Activated effector memory CD4-positive, alpha-beta T cell treated with anti-CD3 and anti-CD28 coated beads, Interleukin-2, amount 50 U/mL, for 16 hours (primary cell): ENCODE results near the gene ARHGAP33.

Source experiments
- DNase-seq: peaks from one replicate; pipeline ENCODE4 v3.0.0-alpha.2; 2020

ARHGAP33 gene, protein sequence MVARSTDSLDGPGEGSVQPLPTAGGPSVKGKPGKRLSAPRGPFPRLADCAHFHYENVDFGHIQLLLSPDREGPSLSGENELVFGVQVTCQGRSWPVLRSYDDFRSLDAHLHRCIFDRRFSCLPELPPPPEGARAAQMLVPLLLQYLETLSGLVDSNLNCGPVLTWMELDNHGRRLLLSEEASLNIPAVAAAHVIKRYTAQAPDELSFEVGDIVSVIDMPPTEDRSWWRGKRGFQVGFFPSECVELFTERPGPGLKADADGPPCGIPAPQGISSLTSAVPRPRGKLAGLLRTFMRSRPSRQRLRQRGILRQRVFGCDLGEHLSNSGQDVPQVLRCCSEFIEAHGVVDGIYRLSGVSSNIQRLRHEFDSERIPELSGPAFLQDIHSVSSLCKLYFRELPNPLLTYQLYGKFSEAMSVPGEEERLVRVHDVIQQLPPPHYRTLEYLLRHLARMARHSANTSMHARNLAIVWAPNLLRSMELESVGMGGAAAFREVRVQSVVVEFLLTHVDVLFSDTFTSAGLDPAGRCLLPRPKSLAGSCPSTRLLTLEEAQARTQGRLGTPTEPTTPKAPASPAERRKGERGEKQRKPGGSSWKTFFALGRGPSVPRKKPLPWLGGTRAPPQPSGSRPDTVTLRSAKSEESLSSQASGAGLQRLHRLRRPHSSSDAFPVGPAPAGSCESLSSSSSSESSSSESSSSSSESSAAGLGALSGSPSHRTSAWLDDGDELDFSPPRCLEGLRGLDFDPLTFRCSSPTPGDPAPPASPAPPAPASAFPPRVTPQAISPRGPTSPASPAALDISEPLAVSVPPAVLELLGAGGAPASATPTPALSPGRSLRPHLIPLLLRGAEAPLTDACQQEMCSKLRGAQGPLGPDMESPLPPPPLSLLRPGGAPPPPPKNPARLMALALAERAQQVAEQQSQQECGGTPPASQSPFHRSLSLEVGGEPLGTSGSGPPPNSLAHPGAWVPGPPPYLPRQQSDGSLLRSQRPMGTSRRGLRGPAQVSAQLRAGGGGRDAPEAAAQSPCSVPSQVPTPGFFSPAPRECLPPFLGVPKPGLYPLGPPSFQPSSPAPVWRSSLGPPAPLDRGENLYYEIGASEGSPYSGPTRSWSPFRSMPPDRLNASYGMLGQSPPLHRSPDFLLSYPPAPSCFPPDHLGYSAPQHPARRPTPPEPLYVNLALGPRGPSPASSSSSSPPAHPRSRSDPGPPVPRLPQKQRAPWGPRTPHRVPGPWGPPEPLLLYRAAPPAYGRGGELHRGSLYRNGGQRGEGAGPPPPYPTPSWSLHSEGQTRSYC

DNA sequence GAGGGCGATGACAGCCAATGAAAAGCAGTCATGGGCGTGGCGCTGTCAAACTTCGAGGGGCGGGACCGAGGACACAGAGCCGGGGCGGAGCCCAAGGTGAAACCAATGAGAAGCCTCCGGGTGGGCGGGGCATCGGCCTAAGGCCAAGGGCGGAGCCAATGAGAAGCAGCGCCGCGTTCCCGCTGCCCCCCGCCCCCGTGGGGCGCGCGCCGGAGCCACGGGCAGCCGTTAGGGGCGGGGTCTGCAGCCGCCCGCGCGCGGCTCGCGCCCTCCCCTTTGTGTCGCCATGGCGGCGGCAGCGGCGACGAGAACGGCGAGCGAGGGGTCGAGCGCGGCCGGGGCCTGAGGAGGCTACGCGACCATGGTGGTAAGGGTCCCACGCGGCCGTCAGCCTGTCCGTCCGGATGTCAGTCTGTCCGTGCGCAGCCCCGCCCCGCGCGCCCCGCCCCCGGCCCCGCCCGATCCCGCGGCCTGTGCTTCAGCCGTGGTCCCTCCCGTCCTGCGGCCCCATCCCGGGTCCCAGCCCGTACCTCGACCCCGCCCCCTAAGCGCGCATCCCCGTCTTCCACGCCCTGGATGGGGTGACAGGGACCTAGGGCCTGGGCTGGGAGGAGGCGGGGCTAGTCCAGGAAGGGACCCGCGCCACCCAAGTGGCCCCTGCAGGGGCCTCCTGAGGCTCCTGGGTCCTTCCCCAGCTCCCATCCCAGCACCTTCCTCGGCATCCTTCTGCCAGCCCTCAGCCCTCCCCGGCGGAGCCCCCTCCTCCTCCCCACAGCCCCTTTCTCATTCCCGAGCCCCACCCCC, at the start of gene ARHGAP33:
Gene ARHGAP33 (plus strand): TSS at position 267 of the 804 bp plus-strand sequence. CDS start 95 bp downstream, at position 362.
- peak; percentile 99 for DNase-seq

DNA sequence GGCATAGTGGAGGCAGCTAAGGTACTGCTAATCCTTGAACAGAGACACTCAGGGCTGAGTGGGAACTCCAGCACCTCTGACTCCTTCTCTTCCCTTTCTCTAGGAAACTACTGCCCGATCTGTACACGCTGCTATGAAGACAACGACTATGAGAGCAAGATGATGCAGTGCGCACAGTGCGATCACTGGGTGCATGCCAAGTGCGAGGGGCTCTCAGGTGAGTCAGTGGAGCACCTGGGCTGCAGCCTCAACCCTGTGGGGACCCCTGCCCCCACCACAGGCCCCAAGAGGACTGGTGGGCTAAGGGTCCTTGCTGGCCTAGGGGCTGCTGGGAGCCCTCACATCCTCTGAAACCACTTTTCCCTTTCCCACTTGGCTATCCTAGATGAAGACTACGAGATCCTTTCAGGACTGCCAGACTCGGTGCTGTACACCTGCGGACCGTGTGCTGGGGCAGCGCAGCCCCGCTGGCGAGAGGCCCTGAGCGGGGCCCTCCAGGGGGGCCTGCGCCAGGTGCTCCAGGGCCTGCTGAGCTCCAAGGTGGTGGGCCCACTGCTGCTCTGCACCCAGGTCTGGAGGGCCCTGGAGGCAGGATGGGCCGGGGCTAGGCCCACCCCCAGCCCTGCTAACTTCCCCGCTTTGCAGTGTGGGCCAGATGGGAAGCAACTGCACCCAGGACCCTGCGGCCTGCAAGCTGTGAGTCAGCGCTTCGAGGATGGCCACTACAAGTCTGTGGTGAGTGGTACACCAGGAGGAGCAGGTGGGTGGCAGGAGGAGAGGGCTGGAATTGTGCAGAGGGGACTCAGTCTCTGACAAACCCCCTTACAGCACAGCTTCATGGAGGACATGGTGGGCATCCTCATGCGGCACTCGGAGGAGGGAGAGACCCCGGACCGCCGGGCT, 48.1 kb upstream of the ARHGAP33 start:
- DNase-seq: no peak

DNA sequence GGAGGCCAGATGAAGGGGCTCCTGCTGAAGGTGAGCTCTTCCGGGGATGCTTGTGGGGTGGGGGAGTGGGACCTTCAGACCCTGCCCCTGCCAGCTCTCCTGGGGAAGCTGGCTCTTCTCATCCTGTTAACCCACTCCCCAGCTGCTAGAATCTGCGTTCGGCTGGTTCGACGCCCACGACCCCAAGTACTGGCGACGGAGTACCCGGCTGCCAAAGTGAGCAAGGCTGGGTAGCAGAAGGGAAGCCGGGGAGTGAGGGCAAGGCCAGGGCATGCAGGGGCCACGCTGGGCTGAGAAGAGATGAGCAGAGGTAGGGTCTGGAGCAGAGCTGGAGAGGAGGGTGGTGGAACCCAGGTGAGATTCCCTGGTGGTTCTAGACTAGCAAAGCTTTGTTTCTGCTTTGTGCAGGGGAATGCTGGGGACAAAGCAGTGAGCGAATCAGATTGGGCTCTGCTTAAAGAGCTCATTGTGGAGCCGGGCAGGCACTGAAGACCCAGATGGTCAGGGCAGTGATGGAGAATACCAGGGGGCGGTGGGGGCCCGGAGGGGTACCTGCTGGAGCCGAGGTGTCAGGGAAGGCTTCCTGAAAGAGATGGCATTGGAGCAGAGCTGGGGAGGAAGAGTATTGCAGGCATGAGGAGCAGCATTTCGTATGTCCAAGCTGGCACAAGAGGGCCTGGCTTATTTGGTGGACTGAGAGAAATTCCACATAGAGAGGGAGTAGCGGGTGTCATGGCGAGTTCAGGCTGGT, 47.2 kb upstream of the ARHGAP33 start:
- no peak for DNase-seq

DNA sequence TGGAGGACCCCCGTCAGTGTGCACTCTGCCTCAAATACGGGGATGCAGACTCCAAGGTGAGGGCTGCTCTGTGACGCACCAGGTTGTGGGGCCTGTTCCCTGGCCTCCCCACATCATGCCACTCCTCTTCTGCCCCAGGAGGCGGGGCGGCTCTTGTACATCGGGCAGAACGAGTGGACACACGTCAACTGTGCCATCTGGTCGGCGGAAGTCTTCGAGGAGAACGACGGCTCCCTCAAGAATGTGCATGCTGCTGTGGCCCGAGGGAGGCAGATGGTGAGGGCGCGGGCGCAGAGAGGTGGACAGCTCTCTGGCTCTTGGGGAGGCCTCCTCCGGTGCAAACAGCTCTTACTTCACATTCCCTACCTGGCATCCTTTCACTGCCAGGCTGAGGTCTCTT, 46.3 kb upstream of the ARHGAP33 start:
- DNase-seq: no peak

DNA sequence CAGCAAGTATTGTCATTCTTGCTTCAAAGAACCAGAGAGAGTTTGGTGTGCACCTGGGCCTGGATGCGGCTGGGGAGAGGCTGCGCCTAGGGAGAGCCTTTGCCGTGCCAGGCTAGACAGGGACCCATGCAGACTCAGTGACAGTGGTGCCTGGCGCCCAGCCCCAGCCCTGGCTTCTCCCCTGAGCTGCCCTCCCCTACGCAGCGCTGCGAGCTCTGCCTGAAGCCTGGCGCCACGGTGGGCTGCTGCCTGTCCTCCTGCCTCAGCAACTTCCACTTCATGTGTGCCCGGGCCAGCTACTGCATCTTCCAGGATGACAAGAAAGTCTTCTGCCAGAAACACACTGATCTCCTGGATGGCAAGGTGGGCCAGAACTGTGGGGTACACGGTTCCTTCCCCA, 45.6 kb upstream of the ARHGAP33 start:
- DNase-seq: no peak

DNA sequence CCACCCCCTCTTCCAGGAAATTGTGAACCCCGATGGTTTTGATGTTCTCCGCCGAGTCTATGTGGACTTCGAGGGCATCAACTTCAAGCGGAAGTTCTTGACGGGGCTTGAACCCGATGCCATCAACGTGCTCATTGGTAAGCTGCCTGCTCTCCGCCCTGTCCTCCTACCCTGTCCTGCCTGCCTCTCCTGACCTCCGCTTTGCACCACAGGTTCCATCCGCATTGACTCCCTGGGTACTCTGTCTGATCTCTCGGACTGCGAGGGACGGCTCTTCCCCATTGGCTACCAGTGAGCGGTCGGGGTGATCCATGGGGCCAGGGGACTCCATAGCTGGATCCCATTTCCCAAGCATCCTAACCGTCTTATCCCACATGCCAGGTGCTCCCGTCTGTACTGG, 45.0 kb upstream of the ARHGAP33 start:
- no peak for DNase-seq

DNA sequence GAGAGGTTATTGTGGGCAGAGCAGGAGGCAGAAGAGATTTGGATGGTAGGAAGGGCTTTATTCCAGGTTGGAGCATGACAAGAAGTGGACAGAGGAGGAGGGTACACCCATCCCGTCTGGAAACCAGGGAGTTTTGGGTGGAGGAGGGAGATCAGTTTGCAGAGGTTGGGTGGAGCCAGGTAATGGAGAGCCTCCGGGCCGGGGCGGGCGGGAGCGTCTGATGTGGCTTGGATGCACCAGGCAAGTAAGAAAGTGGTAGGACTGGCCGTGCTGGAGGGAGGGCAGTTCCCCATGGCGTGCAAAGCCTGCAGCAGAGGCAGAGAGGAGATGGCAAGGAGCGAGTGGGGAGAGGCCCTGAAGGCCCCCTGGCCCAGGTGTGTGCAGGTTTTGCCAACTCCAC, 44.0 kb upstream of the ARHGAP33 start:
- DNase-seq: no peak

DNA sequence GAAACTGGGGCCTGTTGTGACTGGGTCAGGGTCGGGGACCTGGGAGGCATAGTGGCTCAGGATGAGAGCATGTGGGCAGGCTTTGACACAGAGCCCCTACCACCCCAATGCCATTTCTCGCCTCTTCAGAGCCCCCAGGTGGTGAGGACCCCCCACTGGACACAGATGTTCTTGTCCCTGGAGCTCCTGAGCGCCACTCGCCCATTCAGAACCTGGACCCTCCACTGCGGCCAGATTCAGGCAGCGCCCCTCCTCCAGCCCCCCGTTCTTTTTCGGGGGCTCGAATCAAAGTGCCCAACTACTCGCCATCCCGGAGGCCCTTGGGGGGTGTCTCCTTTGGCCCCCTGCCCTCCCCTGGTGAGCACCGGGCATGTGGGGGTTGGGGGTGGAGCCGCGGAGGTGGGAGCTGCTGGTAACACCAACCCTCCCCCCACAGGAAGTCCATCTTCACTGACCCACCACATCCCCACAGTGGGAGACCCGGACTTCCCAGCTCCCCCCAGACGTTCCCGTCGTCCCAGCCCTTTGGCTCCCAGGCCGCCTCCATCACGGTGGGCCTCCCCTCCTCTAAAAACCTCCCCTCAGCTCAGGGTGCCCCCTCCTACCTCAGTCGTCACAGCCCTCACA, 43.5 kb upstream of the ARHGAP33 start:
- DNase-seq: no peak

DNA sequence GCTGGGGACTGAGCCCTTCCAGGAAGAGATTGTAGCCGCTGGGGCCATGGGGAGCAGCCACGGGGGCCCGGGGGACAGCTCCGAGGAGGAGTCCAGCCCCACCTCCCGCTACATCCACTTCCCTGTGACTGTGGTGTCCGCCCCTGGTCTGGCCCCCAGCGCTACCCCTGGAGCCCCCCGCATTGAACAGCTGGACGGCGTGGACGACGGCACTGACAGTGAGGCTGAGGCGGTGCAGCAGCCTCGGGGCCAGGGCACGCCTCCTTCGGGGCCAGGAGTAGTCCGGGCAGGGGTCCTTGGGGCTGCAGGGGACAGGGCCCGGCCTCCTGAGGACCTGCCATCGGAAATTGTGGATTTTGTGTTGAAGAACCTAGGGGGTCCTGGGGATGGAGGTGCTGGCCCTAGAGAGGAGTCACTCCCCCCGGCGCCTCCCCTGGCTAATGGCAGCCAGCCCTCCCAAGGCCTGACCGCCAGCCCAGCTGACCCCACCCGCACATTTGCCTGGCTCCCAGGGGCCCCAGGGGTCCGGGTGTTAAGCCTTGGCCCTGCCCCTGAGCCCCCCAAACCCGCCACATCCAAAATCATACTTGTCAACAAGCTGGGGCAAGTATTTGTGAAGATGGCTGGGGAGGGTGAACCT, 42.7 kb upstream of the ARHGAP33 start:
- no peak for DNase-seq

DNA sequence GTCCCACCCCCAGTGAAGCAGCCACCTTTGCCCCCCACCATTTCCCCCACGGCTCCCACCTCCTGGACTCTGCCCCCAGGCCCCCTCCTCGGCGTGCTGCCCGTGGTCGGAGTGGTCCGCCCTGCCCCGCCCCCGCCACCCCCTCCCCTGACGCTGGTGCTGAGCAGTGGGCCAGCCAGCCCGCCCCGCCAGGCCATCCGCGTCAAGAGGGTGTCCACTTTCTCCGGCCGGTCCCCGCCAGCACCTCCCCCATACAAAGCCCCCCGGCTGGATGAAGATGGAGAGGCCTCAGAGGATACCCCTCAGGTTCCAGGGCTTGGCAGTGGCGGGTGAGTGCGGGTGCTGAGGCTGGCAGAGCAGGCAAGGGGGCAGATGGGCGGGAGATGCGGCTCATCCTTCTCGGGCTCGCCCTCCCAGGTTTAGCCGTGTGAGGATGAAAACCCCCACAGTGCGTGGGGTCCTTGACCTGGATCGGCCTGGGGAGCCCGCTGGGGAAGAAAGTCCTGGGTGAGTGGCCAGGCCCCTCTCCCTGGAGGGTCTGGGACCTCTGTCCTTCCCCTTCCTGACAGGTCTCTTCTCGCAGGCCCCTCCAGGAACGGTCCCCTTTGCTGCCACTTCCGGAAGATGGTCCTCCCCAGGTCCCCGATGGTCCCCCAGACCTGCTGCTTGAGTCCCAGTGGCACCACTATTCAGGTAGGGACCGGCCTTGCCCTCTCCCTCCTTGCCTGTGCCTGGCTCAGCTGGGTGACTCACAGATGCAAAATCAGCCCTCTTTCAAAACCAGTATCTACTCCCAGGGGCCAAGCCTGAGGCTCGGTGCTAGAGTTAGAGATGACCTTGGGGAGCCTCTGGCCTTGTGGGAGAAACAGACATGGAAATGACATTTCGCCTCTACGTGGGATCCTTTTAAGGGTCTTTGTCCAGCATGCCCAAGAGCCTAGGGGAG, 41.9 kb upstream of the ARHGAP33 start:
- DNase-seq: no peak

DNA sequence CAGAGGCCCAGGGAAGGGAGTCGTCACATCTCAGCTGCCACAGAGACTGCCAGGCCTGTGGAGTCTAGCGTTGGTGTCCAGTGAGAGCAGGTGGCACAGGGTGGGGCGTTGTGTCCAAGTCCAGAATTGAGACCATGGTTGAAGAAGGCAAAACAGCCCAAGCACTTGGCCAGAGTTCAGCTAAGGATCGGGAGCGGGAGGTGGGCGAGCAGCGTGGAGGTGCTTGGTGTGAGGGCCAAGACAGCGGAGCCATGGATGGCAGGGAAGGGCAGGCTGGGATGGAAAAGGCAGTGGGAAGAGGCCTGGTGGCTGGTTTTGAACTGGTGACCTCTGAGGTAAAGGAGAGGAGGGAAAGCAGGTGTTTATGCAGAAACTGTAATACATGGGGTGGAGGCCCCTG, 41.1 kb upstream of the ARHGAP33 start:
- DNase-seq: no peak

DNA sequence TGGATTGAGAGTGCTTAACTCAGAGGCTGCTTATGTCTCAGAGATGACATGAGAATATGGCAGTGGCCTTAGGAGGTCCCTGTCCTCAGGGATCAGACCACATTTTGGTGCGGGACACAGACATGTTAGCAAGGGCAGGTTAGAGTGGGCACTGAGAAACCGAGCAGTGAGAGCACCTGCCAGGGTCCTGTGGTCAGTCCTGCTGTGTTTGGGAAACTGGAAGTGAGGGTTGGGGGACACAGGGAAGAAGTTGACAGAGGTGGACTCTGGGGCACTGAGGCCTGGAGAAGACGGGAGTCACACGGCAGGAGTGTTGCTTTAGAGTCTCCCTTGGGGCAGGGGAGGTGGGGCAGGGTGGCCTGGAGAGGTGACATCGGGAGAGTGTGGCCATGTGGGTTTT, 40.5 kb upstream of the ARHGAP33 start:
- DNase-seq: no peak

DNA sequence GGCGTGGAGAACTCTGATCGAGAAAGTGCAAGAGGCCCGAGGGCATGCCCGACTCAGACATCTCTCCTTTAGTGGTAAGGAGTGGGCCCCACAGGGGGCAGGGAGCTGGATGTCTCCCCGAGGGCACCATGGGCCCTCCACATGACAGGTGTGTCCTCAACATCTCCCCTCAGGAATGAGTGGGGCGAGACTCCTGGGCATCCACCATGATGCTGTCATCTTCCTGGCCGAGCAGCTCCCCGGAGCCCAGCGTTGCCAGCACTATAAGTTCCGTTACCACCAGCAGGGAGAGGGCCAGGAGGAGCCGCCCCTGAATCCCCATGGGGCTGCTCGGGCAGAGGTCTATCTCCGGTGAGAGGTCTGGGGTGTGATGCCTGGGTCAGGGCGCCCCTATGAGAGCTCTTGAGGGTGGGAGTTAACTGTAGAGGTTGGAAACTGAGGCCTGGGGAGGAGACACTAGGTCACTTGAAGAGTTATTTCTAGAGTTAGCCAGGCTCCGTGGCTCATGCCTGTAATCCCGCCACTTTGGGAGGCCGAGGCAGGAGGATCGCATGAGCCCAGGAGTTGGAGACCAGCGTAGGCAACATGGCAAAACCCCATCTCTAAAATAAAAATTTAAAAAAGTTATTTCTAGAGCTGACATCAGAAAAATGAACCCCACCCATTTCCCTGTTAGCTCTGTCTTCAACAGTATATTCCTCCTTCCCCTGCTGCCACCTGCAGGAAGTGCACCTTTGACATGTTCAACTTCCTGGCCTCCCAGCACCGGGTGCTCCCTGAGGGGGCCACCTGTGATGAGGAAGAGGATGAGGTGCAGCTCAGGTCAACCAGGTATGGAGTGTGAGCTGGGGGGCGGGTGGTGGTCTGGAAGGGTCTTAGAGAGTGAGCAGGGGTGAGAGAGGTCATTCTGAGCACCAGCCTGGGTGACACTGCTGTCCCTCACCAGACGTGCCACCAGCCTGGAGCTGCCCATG, 38.2 kb upstream of the ARHGAP33 start:
- DNase-seq: no peak

DNA sequence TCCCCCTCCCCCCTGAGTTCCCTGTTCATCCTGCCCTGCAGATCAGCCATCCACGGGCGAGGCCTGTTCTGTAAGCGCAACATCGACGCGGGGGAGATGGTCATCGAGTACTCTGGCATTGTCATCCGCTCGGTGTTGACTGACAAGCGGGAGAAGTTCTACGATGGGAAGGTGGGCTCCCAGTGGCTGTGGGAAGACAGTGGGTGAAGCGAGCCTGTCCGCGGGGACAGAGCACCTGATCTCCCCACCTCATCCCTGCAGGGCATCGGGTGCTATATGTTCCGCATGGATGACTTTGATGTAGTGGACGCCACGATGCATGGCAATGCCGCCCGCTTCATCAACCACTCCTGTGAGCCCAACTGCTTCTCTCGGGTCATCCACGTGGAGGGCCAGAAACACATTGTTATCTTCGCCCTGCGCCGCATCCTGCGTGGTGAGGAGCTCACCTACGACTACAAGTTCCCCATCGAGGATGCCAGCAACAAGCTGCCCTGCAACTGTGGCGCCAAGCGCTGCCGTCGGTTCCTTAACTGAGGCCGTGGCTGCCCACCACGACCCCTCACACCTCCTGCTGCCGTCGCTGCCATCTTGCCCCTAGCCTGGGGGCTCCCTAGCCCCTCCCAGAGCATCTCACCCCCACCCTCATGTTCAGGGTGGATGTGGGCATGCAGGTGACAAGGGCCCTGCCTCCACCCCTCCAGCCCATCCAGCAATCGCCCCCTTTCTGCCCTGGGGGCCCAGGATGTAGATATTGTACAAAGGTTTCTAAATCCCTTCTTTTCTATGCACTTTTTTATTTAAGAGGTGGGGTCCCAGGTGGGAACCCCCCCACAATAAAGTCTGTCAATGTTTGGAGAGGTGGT, 37.1 kb upstream of the ARHGAP33 start:
- no peak for DNase-seq

DNA sequence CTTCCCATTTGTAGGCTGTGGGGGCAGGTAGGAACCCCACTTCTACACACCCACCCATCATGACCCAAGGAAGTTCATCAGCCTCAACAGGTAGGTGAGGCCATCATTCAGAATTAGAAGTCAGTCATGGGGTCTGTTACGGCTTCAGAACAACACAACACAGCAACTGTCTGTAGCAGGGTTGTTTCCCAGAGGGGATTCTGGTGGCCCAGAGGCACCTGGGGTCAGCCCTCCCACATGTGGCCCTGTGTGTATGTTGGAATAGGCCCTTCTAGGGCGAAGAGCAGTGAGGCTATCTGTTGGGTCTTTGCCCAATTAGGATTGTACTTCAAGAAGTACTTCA, 36.5 kb upstream of the ARHGAP33 start:
- no peak for DNase-seq
